Islet precursor cell (in vitro differentiated cells): Measurements from ENCODE around the gene TATDN2.
A peak's percentile ranks its signal among the peaks of the same experiment; 100 is the strongest.

Experiments used
- DNase-seq: peaks from one replicate; pipeline ENCODE4 v3.0.0-alpha.2; 2018

Gene TATDN2, protein sequence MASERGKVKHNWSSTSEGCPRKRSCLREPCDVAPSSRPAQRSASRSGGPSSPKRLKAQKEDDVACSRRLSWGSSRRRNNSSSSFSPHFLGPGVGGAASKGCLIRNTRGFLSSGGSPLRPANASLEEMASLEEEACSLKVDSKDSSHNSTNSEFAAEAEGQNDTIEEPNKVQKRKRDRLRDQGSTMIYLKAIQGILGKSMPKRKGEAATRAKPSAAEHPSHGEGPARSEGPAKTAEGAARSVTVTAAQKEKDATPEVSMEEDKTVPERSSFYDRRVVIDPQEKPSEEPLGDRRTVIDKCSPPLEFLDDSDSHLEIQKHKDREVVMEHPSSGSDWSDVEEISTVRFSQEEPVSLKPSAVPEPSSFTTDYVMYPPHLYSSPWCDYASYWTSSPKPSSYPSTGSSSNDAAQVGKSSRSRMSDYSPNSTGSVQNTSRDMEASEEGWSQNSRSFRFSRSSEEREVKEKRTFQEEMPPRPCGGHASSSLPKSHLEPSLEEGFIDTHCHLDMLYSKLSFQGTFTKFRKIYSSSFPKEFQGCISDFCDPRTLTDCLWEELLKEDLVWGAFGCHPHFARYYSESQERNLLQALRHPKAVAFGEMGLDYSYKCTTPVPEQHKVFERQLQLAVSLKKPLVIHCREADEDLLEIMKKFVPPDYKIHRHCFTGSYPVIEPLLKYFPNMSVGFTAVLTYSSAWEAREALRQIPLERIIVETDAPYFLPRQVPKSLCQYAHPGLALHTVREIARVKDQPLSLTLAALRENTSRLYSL

DNA sequence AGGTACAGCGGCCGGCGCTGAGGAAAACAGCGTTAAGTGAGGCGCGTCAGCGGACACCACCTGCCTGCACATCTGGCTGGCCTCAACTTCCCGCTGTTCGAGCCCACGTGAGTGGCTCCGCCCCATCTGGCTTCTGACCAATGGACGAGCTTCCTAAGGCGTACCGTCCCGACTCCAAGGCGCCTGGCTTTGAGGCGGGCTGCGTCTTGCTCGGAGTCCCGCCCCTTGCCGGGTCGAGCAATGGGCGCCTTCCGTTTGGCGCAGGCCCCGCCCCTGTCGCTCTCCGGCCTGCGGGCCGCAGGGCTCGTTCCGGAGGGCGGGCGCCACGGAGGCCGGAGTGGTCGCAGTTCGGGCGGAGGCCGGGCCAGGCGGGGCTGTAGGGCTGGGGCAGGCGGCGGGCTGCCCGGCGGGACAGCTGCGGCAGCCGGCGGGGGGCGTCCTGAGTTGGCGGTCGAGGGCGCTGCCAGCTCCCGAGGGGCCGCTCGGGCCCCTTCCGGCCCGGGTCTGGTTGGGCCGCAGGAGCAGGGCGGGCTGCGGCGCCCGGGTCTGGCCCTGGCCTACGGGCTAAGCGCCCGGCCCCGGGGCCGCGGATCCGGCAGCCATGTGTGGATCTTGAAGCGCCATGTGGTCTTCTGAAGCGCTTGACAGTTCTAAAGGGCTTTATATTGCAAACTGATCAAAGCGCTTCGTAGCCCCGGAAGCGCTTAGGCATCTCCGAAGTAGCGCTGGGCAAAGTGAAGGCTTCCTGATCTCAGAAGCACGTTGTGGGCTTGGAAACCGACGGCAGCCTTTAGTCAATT is at the start of gene TATDN2:
TATDN2 (plus strand) TSS at position 276 of the 800 bp plus-strand sequence. CDS start 742 bp downstream, outside the sequence.
- DNase-seq, result peak; percentile 98

DNA sequence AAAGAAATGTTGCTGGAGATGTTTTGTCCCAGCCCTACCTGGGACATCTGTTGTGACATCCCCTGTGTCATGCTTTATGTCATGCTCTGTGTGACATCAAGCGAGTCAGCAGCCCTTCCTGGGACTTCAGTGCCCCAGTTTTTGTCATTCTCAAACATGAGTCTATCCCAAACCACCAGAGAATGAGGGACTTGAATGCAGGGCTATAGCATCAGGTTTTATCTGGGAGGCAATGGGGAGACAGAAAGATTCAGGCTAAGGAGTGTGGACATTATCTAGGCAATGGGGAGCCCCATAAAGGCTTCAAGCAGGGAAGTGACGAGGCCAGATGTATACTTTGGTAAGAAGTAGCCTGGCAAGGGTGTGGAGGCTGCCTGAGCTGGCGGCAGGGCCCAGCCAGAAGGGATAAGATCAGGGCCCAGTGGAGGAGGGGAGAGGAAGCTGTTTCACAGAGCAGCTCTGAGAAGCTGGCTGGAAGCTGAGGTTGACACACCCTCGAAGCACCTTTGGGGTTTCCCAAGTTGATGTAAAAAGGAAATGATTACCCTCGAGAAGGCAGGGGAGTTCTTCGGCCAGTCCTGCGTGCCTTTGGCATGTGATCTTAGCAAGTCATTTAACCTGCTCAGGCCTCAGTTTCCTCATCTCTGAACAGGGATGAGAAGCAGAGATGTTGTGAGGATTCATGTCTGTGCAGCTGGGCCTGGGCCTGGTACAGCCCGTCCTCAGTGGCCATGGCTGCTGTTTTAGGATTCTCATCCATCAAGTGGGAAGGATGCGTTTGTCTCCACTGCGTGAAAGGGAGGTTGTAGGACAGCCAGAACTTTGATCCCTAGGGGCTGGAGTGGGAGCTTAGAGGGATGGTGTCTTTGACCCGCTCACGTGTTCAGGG is 49.3 kb upstream of the TATDN2 start:
- DNase-seq, result peak; percentile 51

DNA sequence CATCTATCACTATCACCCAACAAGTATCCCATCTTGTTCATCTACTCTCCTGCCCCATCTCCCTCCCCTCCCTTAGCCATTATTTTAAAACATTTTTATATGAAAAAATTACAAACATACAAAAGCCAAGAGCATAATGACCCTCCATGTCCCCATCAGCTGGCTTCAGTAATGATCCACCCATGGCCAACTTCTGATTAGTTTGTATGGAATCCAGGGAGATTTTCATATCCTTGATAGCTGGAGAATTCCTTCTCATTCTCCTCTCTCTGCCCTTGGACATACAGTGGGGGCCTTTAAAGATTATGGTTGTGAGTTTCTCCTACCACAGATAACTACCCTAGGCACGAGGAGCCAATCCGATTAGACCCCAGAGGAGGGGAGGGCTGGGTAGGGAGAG is 43.3 kb upstream of the TATDN2 start:
- no peak for DNase-seq

DNA sequence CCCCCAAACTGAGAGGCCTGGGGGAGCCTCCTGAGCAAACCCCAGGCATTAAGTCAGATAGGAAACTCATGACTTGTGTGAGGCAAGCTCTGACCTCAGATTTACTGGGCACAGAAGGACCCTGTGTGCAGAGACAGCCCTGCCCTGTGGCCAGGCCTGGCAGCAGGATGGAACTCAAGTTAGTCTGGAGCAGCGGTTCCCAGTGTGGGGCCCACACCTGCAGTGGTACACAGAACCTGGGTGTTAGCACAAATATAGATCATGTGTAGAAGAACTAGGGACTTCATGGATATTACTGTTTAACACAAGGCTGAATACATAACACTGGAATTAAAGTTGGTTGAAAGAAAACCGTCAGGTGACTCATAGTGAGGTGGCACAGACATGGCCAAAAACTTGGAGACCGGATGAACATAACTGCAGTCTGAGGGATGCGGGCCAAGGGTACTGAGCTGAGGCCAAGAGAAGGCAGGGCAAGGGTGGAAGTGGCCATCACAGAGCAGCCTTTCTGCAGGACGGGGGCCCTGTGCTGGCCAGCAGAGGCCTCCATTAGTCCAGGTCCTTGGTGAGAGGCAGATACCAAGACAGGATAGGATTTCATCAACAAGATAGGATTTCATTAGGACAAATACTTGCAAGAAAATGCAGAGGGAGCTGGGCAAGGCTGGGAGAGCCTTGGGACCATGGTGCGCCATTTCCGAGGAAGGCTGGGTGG is 42.7 kb upstream of the TATDN2 start:
- peak; percentile 48 for DNase-seq

DNA sequence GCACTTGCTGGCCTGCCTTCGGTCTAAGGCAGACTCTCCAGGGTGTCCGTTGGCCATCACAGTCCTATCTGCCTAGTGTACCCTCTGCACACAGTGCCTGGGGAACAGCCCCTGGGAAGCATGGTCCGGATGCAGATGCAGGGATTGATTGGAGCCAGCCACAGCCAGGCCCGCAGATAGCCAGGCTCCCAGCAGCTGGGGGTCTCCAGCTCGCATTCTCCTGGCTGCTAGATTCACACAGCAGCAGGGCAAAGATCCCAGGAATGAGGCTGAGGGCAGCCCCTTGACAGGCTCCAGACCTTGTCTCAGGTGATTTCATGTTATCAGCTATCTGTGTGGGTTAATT is 42.1 kb upstream of the TATDN2 start:
- DNase-seq, result peak; percentile 49

DNA sequence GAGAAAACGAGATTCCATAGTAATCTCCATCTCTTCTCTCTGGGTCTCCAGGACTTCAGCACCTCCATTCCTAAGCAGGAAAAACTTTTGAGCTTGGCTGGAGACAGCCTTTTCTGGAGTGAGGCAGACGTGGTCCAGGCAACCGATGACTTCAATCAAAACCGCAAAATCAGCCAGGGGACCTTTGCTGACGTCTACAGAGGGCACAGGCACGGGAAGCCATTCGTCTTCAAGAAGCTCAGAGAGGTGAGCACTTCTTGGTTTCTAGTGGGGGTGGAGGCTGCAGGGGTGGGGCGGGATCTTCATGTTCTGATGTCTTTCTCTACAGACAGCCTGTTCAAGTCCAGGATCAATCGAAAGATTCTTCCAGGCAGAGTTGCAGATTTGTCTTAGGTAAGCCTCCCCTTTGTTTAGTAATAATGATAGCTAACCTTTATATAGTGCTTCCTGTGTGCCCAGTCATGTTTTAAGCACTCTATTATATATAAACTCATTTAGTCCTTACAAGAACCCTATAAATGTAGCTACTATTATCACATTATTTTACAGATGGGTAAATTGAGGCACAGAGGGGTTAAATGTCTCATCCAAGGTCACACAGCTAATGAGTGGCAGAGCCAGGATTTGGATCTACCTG is 35.0 kb upstream of the TATDN2 start:
- DNase-seq, result no peak

DNA sequence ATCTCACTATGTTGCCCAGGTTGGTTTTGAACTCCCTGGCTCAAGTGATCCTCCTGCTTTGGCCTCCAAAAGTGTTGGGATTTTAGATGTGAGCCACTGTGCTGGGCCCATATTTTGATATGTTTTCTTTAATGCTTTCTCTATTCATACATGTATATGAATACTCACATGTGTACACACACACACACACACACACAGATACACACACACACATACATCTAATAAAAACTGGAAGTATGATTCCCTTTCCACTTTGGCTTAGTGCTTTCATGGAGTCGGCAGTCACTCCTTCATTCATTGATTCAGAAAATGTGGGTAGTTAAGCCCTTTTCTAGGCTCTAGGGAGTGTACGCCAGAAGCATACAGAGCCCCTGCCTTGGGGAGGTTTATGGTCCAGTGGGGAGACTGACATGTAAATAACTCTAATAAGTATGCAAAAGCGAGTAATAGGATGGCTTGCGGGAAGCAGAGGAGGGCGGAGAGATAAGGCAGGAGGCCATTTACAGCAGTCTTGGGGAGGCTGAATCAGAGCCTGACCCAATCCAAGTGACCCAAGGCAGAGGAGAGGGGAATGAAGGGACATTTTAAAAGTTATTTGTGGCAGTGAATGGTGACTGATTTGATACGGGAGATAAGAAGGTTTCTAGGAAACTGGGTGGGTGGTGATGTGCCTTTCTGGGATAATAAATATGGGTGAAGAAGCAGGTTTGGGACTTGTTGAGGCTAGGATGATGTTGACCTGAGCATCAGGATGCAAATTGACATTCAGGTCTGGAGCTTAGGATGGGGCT is 32.5 kb upstream of the TATDN2 start:
- no peak for DNase-seq

DNA sequence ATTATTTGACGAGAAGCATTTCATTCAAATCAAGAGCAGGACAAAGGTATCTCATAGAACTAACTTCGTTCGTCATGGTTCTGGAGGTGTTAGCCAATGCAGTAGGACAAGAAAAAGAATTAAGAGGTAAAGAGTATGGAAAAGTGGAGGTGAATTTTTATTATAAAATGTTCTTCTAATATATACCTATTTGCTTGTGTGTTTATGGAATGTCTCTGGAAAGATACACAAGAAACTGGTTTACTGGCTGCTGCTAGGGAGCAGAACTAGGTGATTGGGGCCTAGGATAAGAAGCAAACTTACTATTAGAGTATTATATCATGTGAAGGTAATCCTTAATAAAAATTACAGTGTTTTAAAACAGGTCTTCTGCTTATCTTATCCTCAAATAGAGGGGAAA is 30.9 kb upstream of the TATDN2 start:
- DNase-seq, result no peak

DNA sequence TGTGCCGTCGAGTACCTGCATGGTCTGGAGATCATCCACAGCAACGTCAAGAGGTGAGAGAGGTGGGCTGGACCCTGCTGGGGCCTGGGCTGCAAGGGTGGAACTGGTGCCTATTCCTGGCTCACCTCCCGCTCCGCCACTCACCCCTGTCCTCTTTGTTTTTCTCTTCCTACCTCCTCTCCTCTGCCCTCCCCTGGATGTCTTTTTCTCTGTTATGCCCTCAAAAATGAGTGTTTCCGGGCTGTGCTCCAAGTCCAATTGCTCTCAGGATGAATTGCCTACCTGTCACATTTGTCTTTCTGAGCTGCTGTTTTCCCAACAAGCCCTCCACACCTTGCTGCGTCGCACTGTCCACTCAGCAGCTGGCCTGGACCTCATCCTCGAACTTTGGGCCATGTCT is 28.5 kb upstream of the TATDN2 start:
- no peak for DNase-seq

DNA sequence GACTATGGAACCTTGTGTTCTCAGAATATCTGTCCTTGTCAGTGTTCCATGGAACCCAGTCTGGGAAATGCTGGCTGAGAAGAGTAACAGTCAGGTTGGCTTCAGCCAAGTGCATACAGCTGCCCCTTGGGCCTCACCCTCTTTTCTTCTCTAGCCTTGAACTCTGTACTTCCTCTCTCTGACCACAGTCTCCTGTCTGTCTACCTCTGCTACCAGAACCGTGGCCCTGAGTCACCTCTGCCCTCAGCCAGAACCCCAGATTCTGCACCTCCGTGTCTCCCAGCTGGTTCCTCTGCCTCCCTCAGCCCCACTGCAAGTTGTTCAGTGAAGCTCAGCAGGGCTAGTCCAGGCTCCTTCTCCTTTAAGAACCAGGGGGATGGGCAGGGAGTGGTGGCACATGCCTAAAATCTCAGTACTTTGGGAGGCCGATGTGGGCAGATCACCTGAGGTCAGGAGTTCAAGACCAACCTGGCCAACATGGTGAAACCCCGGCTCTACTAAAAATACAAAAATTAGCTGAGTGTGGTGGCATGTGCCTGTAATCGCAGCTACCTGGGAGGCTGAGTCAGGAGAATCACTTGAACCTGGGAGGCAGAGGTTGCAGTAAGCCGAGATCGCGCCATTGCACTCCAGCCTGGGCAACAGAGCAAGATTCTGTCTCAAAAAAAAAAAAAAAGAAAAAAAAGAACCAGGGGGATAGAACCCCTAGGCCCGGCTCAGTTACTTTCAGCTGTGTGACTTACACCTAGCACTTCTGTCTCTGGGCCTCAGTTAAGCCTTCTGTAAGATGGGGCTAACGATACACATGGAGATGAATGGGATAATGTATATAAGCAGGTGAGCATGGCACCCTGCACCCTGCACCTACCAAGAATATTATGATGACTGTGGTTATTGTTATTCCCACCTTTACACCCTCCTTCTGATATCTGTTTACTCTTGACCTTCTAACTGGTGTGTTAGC is 24.3 kb upstream of the TATDN2 start:
- no peak for DNase-seq

DNA sequence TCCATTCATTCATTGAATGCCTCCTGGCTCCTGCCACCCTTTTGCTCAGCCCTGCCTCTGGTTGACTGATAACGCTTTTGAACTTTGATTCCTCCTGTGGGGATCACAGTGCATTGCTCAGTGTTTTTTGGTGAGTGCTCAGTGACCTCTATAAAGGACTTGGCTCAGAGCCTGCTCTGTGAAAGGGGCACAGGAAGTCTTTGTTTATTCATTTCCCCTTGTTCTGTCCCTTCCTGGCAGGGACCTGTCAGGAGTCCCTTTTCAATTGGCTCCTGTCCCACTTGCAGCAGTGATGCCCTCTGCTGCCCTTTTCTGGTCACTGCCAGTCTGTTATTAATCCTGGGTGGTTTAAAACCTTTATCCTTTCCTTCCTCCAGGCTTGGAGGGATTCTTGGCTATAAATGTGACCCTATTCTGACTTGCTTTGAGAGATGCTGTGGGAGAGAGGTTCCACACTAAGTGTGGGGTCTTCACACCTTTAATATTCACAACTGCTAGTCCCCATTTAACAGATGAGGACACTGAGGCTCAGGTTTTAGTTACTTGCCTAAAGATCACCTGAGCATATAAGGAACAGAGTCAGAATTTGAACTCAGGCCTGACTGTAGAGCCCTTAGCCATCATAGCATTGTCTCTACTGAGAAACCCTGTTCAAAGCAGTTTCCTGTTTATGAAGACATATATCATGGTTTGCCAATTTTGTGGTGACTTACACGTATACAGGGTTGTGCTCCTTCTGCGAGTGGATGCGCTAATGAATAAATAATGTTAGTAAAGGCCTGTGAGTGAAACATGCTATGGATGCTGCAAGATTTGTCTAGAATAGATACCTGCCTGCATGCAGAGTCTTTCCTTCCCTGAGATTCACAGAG is 23.2 kb upstream of the TATDN2 start:
- DNase-seq, result peak; percentile 81

DNA sequence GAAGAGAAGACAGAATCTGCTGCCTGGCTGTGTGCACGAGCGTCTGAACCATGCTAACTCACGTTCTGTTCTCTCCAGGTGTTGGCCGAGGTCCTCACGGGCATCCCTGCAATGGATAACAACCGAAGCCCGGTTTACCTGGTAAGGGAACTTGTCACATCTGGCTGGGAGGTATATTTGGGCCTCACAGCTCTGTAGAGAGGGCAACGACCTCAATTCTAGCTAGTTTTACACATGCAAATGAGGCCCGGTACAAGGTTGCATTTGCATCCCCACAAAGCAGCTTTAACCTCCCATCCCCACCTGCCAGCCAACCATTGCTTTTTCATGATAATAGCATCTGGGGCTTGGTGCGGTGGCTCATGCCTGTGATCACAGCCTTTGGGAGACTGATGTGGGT is 22.0 kb upstream of the TATDN2 start:
- no peak for DNase-seq

DNA sequence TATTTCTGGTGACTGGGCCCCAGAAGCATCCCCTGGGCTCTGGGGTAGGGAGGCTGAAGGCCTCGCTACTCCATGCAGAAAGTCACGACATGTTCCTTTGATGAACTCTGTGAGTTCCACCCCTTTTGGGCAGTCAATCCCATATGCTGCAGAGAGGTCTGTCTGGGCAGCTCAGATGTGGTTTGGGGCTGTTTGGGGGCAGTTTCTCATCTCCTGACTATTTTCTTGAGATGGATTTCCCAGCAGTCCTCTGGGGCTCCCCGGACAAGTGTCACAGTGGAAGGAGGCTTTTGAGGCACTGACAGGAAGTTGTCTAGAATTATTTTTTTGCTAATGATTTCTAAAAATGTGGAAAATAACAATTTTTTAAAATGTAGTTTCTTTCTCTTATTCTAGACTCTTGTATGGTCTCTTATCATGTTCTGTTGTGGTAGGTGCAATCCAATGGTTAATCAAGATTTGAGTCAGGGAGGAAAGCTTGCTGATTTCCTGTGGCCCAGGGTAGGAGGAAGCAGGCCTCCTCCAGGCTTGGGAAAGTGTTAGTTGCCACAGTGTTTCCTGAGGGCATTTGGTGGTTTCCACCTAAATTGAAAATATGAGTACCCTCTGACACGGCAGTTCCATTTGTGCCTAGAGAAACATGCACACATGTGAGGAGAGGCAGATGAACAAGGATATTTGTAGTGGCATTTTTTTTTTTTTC is 19.9 kb upstream of the TATDN2 start:
- no peak for DNase-seq

DNA sequence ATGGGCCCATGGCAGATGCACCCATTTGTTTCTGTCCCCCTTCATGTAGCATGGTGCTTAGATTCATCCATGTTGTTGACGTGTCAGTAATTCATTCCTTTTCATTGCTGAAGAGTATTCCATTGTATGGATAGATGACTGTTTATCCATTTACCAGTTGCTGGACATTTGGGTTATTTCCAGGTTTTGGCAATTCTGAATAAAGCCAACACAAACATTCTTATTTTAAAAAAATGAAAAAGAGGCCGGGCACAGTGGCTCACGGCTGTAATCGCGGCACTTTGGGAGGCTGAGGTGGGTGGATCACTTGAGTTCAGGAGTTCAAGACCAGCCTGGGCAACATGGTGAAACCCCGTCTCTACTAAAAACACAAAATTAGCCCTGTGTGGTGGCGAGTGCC is 18.7 kb upstream of the TATDN2 start:
- DNase-seq, result no peak

DNA sequence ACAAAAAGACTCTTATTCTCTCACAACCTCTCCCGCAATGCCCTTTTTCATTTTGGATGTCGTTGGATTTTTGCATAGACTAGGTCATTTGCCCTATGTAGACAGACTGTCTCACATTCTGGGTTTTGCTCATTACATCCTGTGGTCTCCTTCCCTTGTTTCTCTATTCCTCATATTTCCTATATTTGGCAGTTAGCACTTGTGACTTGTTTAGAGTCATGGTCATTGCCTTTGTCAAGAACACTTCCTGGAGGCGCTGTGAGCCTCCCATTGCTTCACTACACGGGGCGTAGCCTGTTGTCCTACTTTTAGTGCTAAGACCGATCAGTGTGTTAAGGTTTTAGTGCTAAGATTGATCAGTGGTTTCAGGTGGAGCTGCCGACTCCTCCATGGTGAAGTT is 16.1 kb upstream of the TATDN2 start:
- DNase-seq, result no peak

DNA sequence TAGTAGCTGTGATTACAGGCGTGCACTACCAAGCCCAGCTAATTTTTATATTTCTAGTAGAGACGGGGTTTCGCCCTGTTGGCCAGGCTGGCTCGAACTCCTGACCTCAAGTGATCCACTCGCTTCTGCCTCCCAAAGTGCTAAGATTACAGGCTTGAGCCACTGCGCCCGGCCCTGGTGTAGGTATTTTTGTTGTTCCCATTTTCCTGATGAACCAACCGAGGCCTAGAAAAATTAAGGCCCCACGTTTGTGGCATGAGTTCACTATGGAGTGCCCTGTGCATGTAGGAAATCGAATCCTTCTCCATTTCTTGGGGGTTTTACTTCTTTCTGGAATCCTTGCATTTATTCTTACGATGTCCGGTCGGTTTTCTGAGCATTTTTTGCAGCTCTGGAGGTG is 14.3 kb upstream of the TATDN2 start:
- DNase-seq, result no peak

DNA sequence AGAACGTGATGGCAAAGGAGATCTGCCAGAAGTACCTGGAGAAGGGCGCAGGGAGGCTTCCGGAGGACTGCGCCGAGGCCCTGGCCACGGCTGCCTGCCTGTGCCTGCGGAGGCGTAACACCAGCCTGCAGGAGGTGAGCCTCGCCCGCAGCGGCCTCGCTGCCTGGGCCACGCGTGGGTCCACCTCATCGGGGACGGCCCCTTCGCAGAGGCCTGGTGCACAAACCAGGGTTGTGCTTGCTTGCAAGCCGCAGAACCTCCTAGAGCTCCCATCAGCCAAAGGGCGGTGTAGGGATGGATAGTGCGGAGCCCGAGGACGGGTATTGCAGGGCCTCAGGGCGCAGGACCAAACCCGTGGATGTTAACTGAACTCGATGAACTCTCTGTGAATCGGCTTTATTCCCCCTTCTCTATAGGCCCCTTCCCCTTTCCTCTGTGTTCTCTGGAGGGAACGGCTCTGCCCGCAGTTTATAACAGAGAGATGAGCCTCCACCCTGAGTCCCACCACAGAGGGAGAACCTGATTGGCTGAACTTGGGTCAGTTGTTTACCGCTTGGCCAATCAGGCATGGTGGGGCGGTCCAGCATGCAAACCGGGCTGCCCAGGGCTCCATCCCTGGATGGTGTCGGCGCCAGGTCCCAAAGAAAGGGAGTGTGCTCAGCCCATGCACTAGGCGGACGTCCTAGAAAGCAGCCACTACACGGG is 13.6 kb upstream of the TATDN2 start:
- no peak for DNase-seq
